ENCODE results near the gene TNFAIP8.

The TNFAIP8 gene

GRCh38 chr5:119355685-119356611 lies at the start of gene TNFAIP8:
TNFAIP8 (plus strand) TSS chr5:119356019; CDS start chr5:119356091, 72 bp downstream.
- DNase-seq, result peak; percentile 67
- in situ Hi-C loops (cut with MboI; ENCODE audit: low pct_unique_long_range_greater_than_20kb, low sequenced_read_pairs), result no loop called here

- DNase-seq, result no peak
- in situ Hi-C loops (cut with MboI; ENCODE audit: low pct_unique_long_range_greater_than_20kb, low sequenced_read_pairs), result no loop called here
Measured at GRCh38 chr5:119307170-119307569, 48.6 kb upstream of the TNFAIP8 start.

- in situ Hi-C loops (cut with MboI; ENCODE audit: low pct_unique_long_range_greater_than_20kb, low sequenced_read_pairs), result no loop called here
Measured at GRCh38 chr5:119309326-119309725, 46.5 kb upstream of the TNFAIP8 start.

GRCh38 chr5:119311688-119312087 lies 44.1 kb upstream of the TNFAIP8 start:
- in situ Hi-C loops (cut with MboI; ENCODE audit: low pct_unique_long_range_greater_than_20kb, low sequenced_read_pairs), result no loop called here
- no peak for DNase-seq

More at GRCh38 chr5:119309326-119309725, 46.5 kb upstream of the TNFAIP8 start:
- no peak for DNase-seq

GRCh38 chr5:119312403-119312802 lies 43.4 kb upstream of the TNFAIP8 start:
- DNase-seq, result no peak
- in situ Hi-C loops (cut with MboI; ENCODE audit: low pct_unique_long_range_greater_than_20kb, low sequenced_read_pairs), result no loop called here

- in situ Hi-C loops (cut with MboI; ENCODE audit: low pct_unique_long_range_greater_than_20kb, low sequenced_read_pairs), result no loop called here
- no peak for DNase-seq
Measured at GRCh38 chr5:119313197-119313596, 42.6 kb upstream of the TNFAIP8 start.

- in situ Hi-C loops (cut with MboI; ENCODE audit: low pct_unique_long_range_greater_than_20kb, low sequenced_read_pairs), result no loop called here
- no peak for DNase-seq
Measured at GRCh38 chr5:119313658-119314605, 41.9 kb upstream of the TNFAIP8 start.

GRCh38 chr5:119315516-119315949 lies 40.3 kb upstream of the TNFAIP8 start:
- DNase-seq, result peak; percentile 68
- in situ Hi-C loops (cut with MboI; ENCODE audit: low pct_unique_long_range_greater_than_20kb, low sequenced_read_pairs), result no loop called here

- DNase-seq, result no peak
- in situ Hi-C loops (cut with MboI; ENCODE audit: low pct_unique_long_range_greater_than_20kb, low sequenced_read_pairs), result no loop called here
Measured at GRCh38 chr5:119316086-119316485, 39.7 kb upstream of the TNFAIP8 start.

GRCh38 chr5:119316906-119317305 lies 38.9 kb upstream of the TNFAIP8 start:
- no peak for DNase-seq
- in situ Hi-C loops (cut with MboI; ENCODE audit: low pct_unique_long_range_greater_than_20kb, low sequenced_read_pairs), result no loop called here

- in situ Hi-C loops (cut with MboI; ENCODE audit: low pct_unique_long_range_greater_than_20kb, low sequenced_read_pairs), result no loop called here
- DNase-seq, result no peak
Measured at GRCh38 chr5:119318256-119318894, 37.4 kb upstream of the TNFAIP8 start.

- no peak for DNase-seq
- in situ Hi-C loops (cut with MboI; ENCODE audit: low pct_unique_long_range_greater_than_20kb, low sequenced_read_pairs), result no loop called here
Measured at GRCh38 chr5:119319401-119319800, 36.4 kb upstream of the TNFAIP8 start.

- in situ Hi-C loops (cut with MboI; ENCODE audit: low pct_unique_long_range_greater_than_20kb, low sequenced_read_pairs), result no loop called here
- no peak for DNase-seq
Measured at GRCh38 chr5:119319890-119320289, 35.9 kb upstream of the TNFAIP8 start.

GRCh38 chr5:119321569-119322311 lies 34.1 kb upstream of the TNFAIP8 start:
- DNase-seq, result no peak

GRCh38 chr5:119322312-119322947 lies 33.4 kb upstream of the TNFAIP8 start:
- no peak for DNase-seq
- in situ Hi-C loops (cut with MboI; ENCODE audit: low pct_unique_long_range_greater_than_20kb, low sequenced_read_pairs), result no loop called here

More at GRCh38 chr5:119321569-119322311, 34.1 kb upstream of the TNFAIP8 start:
- in situ Hi-C loops (cut with MboI; ENCODE audit: low pct_unique_long_range_greater_than_20kb, low sequenced_read_pairs), result no loop called here

- in situ Hi-C loops (cut with MboI; ENCODE audit: low pct_unique_long_range_greater_than_20kb, low sequenced_read_pairs), result no loop called here
- DNase-seq, result no peak
Measured at GRCh38 chr5:119322948-119323537, 32.8 kb upstream of the TNFAIP8 start.

GRCh38 chr5:119323601-119324000 lies 32.2 kb upstream of the TNFAIP8 start:
- no peak for DNase-seq
- in situ Hi-C loops (cut with MboI; ENCODE audit: low pct_unique_long_range_greater_than_20kb, low sequenced_read_pairs), result no loop called here

- in situ Hi-C loops (cut with MboI; ENCODE audit: low pct_unique_long_range_greater_than_20kb, low sequenced_read_pairs), result no loop called here
- no peak for DNase-seq
Measured at GRCh38 chr5:119324842-119325241, 31.0 kb upstream of the TNFAIP8 start.
